Measurements from ENCODE around the gene CXCL8. TPM values are rescaled to one million over a fixed set of nuclear protein-coding genes. Genes with fewer than 3 reads are reported as not detected.

CXCL8 gene
- polyA plus RNA-seq, 1 donor, result 0.78 TPM

DNA sequence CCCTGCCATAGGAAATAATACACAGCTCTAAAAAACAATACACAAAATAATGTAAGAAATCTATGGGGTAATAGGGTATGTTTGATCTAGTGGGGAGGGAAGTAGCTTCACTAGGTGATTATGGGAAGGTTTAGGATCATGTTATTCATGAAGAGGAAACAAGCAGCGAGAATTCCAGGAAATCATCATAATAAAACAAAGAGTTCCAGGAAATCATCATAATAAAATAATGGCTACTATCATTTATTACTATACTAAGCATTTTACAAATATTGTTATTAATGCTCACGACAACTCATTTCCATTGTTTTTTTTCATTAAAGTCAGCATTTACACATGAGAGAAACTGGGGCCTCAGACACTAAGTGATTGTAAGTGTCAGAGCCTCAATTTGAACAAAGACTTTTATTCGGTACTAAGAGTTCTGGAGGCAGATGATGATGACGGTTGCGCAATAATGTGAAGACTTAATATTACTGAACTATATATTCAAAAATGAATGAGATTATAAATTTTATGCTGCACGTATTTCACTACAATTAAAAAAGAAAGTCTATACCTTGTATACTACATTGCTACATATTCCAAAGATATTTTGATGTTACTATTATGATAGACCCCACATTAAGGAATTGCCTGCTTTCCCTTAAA lies 12.2 kb upstream of the CXCL8 start:
- 100% methylated on average over 1 of the region's 6 CpGs for WGBS (ENCODE audit: insufficient coverage, low lambda C conversion rate)
- H3K4me3 ChIP-seq (ENCODE audit: low read length), result no peak overlapping the region
- H3K36me3 ChIP-seq (ENCODE audit: control insufficient read depth, insufficient read depth, low read length), result no peaks in the 10 kb centered on the region
- H3K4me1 ChIP-seq (ENCODE audit: control insufficient read depth, insufficient read depth, low read length), result no peaks in the 10 kb centered on the region
- no peak for DNase-seq
- no peak overlapping the region for H3K27ac ChIP-seq (ENCODE audit: low read length)
- no peaks in the 10 kb centered on the region for H3K9me3 ChIP-seq (ENCODE audit: control insufficient read depth, low read depth, low read length)
- no peaks in the 10 kb centered on the region for H3K27me3 ChIP-seq (ENCODE audit: control insufficient read depth, insufficient read depth, low read length)

DNA sequence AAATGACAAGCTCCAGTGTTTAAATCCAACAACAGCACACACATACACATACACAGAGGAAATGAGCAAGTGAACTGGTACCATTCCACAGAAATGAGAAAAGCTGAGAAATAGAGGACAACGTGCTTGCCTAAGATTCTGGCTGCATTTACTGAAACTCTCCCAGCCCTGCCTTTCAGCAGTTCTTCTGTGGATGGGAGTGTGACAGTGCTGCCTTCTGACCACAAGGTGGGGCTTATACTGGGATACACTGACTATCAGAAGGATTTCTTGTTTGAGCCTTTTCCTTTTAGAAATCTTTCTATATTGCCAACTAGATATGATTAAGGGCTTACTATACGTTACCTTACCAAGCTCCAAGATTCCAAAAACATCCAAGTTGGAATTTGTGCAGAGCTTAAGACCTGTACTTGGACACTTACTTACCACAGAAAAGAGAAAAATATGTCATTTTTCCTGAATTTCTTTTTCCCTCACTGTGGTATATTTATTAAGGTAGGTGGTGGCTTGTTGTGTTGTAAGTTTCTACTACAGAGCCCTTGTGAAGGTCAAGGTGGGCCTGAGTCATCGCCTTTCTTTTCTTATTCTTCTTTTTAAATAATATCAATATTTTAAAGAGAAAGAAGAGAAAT lies 10.7 kb upstream of the CXCL8 start:
- Histone ChIP-seq H3K9me3 (ENCODE audit: control insufficient read depth, low read depth, low read length) (no peaks in the 10 kb centered on the region), H3K4me1 (ENCODE audit: control insufficient read depth, insufficient read depth, low read length) (no peaks in the 10 kb centered on the region), H3K4me3 (ENCODE audit: low read length) (no peak overlapping the region), H3K27me3 (ENCODE audit: control insufficient read depth, insufficient read depth, low read length) (no peaks in the 10 kb centered on the region), H3K27ac (ENCODE audit: low read length) (no peak overlapping the region), H3K36me3 (ENCODE audit: control insufficient read depth, insufficient read depth, low read length) (no peaks in the 10 kb centered on the region)
- no CpG with 5 or more reads among the region's 3 CpGs for WGBS (ENCODE audit: insufficient coverage, low lambda C conversion rate)
- peak; percentile 45 to 55 for DNase-seq

DNA sequence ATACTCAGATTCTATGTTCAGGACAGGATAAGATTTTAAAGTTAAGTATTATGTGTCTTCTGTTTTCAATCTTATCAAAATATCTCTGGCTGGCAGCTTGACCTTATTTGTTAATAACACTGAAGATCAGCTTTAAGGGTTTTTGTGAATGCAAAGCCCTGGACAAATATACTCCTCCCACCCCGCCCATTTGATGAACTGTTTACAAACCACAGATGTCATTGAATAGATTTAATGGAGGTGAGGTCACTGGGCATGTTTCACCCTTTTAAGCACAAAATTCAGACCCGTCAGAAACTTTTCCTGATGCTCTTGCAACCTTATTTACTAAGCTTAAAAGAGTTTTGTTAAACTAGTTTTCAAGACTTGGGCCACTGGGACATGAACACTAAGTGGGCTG lies 10.1 kb upstream of the CXCL8 start:
- H3K4me1 ChIP-seq (ENCODE audit: control insufficient read depth, insufficient read depth, low read length), result no peaks in the 10 kb centered on the region
- no peak for DNase-seq
- H3K36me3 ChIP-seq (ENCODE audit: control insufficient read depth, insufficient read depth, low read length), result no peaks in the 10 kb centered on the region
- 83% methylated on average over 1 of the region's 2 CpGs for WGBS (ENCODE audit: insufficient coverage, low lambda C conversion rate)
- no peak overlapping the region for H3K4me3 ChIP-seq (ENCODE audit: low read length)
- no peaks in the 10 kb centered on the region for H3K27me3 ChIP-seq (ENCODE audit: control insufficient read depth, insufficient read depth, low read length)
- no peaks in the 10 kb centered on the region for H3K9me3 ChIP-seq (ENCODE audit: control insufficient read depth, low read depth, low read length)
- no peak overlapping the region for H3K27ac ChIP-seq (ENCODE audit: low read length)

DNA sequence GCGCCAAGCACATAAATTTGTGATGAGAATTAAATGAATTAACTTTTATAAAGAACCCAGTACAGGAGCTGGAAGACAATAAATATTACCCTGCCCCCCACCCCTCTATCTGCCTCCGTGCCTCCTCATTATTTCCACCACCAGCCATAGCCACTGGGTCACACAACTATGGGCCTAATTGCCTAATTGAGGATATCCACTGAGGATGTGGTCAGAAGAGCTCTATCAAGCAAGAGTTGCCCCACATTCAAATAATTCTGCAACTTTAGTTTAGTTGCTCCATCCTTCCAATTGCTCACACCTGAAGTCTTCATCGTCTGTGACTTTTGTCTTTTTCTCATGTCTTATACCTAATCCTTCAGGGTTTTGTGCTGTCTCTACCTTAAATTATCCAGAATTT lies 9.5 kb upstream of the CXCL8 start:
- Histone ChIP-seq H3K4me1 (ENCODE audit: control insufficient read depth, insufficient read depth, low read length) (no peaks in the 10 kb centered on the region), H3K27ac (ENCODE audit: low read length) (no peak overlapping the region), H3K36me3 (ENCODE audit: control insufficient read depth, insufficient read depth, low read length) (no peaks in the 10 kb centered on the region), H3K4me3 (ENCODE audit: low read length) (no peak overlapping the region), H3K27me3 (ENCODE audit: control insufficient read depth, insufficient read depth, low read length) (no peaks in the 10 kb centered on the region), H3K9me3 (ENCODE audit: control insufficient read depth, low read depth, low read length) (no peaks in the 10 kb centered on the region)
- no peak for DNase-seq
- 100% methylated on average over 2 of the region's 3 CpGs for WGBS (ENCODE audit: insufficient coverage, low lambda C conversion rate)

DNA sequence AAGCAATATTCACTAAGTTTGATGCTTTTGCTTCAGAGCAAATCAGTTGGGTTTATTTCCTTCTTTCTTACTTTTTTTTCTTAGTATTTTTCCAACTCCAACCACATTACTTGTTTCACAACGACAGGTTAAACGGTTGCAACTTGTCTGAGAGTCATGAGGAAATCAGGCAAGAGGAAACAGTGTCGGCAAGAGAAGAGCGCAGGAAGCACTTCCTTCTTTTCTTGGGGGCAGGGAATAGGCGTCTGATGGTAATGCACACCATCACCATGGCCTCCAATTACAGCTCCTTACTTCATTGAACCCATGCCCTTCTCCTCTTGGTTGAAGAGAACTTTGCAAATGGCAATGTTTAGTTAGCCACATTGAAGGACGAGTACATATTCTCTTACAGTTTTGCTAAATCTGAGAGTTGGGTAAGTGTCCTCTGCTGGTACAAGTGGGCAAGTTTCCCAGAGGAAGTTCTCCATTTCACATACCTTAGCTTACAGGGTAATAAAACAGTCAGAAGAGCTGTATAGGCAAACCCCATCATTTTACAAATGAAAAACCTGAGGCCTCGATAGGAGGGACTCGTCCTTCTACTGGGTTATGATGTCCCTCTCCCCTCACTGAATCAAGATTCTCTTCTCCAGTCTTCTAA lies 8.3 kb upstream of the CXCL8 start:
- Histone ChIP-seq H3K27ac (ENCODE audit: low read length) (no peak overlapping the region), H3K9me3 (ENCODE audit: control insufficient read depth, low read depth, low read length) (no peaks in the 10 kb centered on the region), H3K4me1 (ENCODE audit: control insufficient read depth, insufficient read depth, low read length) (no peaks in the 10 kb centered on the region), H3K4me3 (ENCODE audit: low read length) (no peak overlapping the region), H3K27me3 (ENCODE audit: control insufficient read depth, insufficient read depth, low read length) (no peaks in the 10 kb centered on the region), H3K36me3 (ENCODE audit: control insufficient read depth, insufficient read depth, low read length) (no peaks in the 10 kb centered on the region)
- WGBS (ENCODE audit: insufficient coverage, low lambda C conversion rate), result 100% methylated on average over 3 of the region's 8 CpGs
- no peak for DNase-seq

DNA sequence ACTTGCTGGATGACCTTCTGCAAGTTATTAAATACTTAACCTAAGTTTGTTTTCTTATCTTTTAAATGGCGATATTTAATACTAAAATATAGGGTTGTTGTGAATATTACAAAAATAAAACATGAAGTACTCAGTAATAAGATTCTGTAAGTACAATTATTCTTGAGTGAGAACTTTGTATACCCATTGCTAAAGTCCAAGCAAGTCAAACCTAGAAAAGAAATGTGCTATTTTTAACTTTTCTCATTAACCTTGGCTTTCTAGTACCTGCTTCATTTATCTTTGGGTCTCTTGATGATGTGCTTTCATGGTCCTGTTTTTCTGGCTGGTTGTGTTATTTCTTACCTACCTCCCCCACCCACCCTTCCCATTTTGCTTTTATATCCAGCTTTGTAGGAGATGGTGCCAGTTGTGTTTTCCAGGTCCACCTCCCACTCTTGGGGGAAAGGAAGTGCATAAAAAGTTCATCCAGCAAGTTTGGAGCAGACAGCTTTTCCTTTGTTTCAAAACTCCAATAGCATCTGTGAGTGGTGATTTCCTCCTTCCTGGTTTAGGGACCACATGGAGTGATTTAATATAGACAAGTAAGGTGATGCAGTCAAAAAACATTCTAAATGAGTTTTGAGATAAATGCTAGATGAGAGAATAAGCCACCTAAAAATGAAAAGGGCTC lies 7.5 kb upstream of the CXCL8 start:
- Histone ChIP-seq H3K4me1 (ENCODE audit: control insufficient read depth, insufficient read depth, low read length) (no peaks in the 10 kb centered on the region), H3K27me3 (ENCODE audit: control insufficient read depth, insufficient read depth, low read length) (no peaks in the 10 kb centered on the region), H3K4me3 (ENCODE audit: low read length) (no peak overlapping the region), H3K27ac (ENCODE audit: low read length) (no peak overlapping the region), H3K36me3 (ENCODE audit: control insufficient read depth, insufficient read depth, low read length) (no peaks in the 10 kb centered on the region), H3K9me3 (ENCODE audit: control insufficient read depth, low read depth, low read length) (no peaks in the 10 kb centered on the region)
- WGBS (ENCODE audit: insufficient coverage, low lambda C conversion rate), result 93% methylated on average over 1 of the region's 1 CpG
- DNase-seq, result no peak

DNA sequence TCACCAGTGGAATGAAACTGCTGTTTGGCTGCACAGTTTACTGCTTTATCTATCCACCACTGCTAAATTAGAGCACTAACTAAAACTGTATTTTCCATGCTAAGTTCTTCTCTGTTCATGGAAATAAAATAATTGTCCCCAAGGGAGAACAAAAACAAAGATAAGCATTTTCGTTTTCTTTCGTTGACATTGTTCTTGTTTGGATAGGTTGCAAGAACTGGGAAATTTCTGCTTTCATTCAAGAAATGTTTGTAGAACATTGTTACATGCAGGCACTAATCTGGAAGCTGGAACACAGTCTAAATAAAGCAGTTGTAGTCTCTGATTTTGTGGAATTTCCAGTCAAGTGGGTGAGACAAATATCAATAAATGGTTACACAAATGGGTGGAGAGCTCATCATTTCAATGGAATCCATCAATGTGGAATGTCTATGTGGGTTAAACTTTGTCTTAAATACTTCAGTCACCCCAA lies 5.8 kb upstream of the CXCL8 start:
- Histone ChIP-seq H3K4me3 (ENCODE audit: low read length) (no peak overlapping the region), H3K27ac (ENCODE audit: low read length) (no peak overlapping the region), H3K4me1 (ENCODE audit: control insufficient read depth, insufficient read depth, low read length) (no peaks in the 10 kb centered on the region), H3K36me3 (ENCODE audit: control insufficient read depth, insufficient read depth, low read length) (no peaks in the 10 kb centered on the region), H3K27me3 (ENCODE audit: control insufficient read depth, insufficient read depth, low read length) (no peaks in the 10 kb centered on the region), H3K9me3 (ENCODE audit: control insufficient read depth, low read depth, low read length) (no peaks in the 10 kb centered on the region)
- no peak for DNase-seq
- WGBS (ENCODE audit: insufficient coverage, low lambda C conversion rate), result 40% methylated on average over 2 of the region's 2 CpGs

DNA sequence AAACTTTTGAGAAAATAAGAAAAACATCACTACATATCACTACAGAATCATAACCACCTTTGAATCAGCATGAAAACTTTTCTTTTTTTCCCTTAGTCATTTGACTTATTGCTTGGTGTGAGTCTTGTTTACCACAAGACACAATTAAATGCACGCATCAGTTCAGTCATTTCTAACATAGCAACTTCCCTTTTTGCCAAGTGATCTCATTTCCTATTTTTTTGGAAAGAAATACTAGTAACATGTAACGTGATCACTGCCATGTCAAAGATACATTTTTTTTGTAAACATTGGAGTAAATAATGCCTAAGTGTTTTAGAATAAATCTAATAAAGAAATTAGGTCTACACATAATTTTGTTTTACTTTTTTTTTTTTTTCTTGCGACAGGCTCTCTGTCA lies 5.1 kb upstream of the CXCL8 start:
- 73% methylated on average over 2 of the region's 3 CpGs for WGBS (ENCODE audit: insufficient coverage, low lambda C conversion rate)
- H3K4me3 ChIP-seq (ENCODE audit: low read length), result no peak overlapping the region
- DNase-seq, result no peak
- no peaks in the 10 kb centered on the region for H3K4me1 ChIP-seq (ENCODE audit: control insufficient read depth, insufficient read depth, low read length)
- H3K36me3 ChIP-seq (ENCODE audit: control insufficient read depth, insufficient read depth, low read length), result no peaks in the 10 kb centered on the region
- H3K27me3 ChIP-seq (ENCODE audit: control insufficient read depth, insufficient read depth, low read length), result no peaks in the 10 kb centered on the region
- no peak overlapping the region for H3K27ac ChIP-seq (ENCODE audit: low read length)
- H3K9me3 ChIP-seq (ENCODE audit: control insufficient read depth, low read depth, low read length), result no peaks in the 10 kb centered on the region

DNA sequence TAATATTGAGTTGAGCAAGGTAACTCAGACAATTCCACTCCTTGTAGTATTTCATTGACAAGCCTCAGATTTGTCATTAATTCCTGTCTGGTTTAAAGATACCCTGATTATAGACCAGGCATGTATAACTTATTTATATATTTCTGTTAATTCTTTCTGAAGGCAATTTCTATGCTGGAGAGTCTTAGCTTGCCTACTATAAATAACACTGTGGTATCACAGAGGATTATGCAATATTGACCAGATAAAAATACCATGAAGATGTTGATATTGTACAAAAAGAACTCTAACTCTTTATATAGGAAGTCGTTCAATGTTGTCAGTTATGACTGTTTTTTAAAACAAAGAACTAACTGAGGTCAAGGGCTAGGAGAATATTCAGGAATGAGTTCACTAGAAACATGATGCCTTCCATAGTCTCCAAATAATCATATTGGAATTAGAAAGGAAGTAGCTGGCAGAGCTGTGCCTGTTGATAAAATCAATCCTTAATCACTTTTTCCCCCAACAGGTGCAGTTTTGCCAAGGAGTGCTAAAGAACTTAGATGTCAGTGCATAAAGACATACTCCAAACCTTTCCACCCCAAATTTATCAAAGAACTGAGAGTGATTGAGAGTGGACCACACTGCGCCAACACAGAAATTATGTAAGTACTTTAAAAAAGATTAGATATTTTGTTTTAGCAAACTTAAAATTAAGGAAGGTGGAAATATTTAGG lies 821 bp downstream of the CXCL8 start:
- Histone ChIP-seq H3K9me3 (ENCODE audit: control insufficient read depth, low read depth, low read length) (no peaks in the 10 kb centered on the region), H3K4me3 (ENCODE audit: low read length) (no peak overlapping the region), H3K4me1 (ENCODE audit: control insufficient read depth, insufficient read depth, low read length) (no peaks in the 10 kb centered on the region), H3K27ac (ENCODE audit: low read length) (no peak overlapping the region), H3K36me3 (ENCODE audit: control insufficient read depth, insufficient read depth, low read length) (no peaks in the 10 kb centered on the region), H3K27me3 (ENCODE audit: control insufficient read depth, insufficient read depth, low read length) (no peaks in the 10 kb centered on the region)
- WGBS (ENCODE audit: insufficient coverage, low lambda C conversion rate), result 88% methylated on average over 2 of the region's 2 CpGs
- no peak for DNase-seq
